Effector memory CD8-positive, alpha-beta T cell (primary cell): ENCODE data around the gene ECD.
A peak's percentile ranks its signal among the peaks of the same experiment; 100 is the strongest.
"Not testable (repeated sequence)": the region's sequence is repeated elsewhere in the genome, so short reads cannot be mapped to it uniquely, and the experiment has no call there.

Experiments used
- ATAC-seq: fragments of 150-1000 bp; cut with Tn5 transposase; replicated peaks from 2 replicates; pipeline ENCODE4 v1.10.0; 2021; ENCODE audit warnings: mild to moderate bottlenecking, moderate library complexity
- DNase-seq, 3 experiments: peaks; one replicate each; pipeline ENCODE4 v3.0.0; 2021
- H3K27ac Mint-ChIP-seq, 2 donors: one replicate each; pipeline ENCODE4 v1.8.0; 2022; ENCODE audit warnings: mild to moderate bottlenecking in 2 of 2, mixed read lengths in 2 of 2, moderate library complexity in 2 of 2
- H3K27me3 Mint-ChIP-seq, 2 donors: one replicate each; pipeline ENCODE4 v1.8.0; 2022; ENCODE audit warnings: mixed read lengths in 2 of 2
- H3K36me3 Mint-ChIP-seq: one replicate; pipeline ENCODE4 v1.8.0; 2022; ENCODE audit warnings: mild to moderate bottlenecking, moderate library complexity, mixed read lengths; ENCODE audit not compliant: insufficient read depth
- H3K4me1 Mint-ChIP-seq, 2 donors: one replicate each; pipeline ENCODE4 v1.8.0; 2022; ENCODE audit warnings: low read depth in 2 of 2, mixed read lengths in 2 of 2
- H3K4me3 Mint-ChIP-seq, 2 donors: one replicate each; pipeline ENCODE4 v1.8.0; 2022; ENCODE audit warnings: mild to moderate bottlenecking in 2 of 2, mixed read lengths in 2 of 2, moderate library complexity in 2 of 2
- H3K9me3 Mint-ChIP-seq, 2 donors: one replicate each; pipeline ENCODE4 v1.8.0; 2022; ENCODE audit warnings: mixed read lengths in 2 of 2

Gene ECD

GRCh38 chr10:73141603-73142002 lies 26.2 kb downstream of the ECD start:
- no peaks in the 10 kb centered on the region for H3K27me3 Mint-ChIP-seq
- H3K4me3 Mint-ChIP-seq, result no peak overlapping the region
- DNase-seq (no peak), ATAC-seq (no peak)
- peaks cover 93% of the 10 kb centered on the region for H3K36me3 Mint-ChIP-seq
- peak overlapping the region in 1 of 2 donors; percentile 49 for H3K27ac Mint-ChIP-seq
- no peaks in the 10 kb centered on the region for H3K9me3 Mint-ChIP-seq
- no peaks in the 10 kb centered on the region for H3K4me1 Mint-ChIP-seq

- Mint-ChIP-seq H3K4me1 (no peaks in the 10 kb centered on the region), H3K27ac (peak overlapping the region in 1 of 2 donors; percentile 71), H3K36me3 (peaks cover 93% of the 10 kb centered on the region), H3K4me3 (no peak overlapping the region), H3K27me3 (no peaks in the 10 kb centered on the region), H3K9me3 (no peaks in the 10 kb centered on the region)
- no peak for ATAC-seq
- no peak for DNase-seq
Observed at GRCh38 chr10:73139251-73139650, 28.6 kb downstream of the ECD start.

- H3K27ac Mint-ChIP-seq, result no peak overlapping the region
- no peaks in the 10 kb centered on the region for H3K27me3 Mint-ChIP-seq
- no peaks in the 10 kb centered on the region for H3K9me3 Mint-ChIP-seq
- peaks cover 93% of the 10 kb centered on the region for H3K36me3 Mint-ChIP-seq
- ATAC-seq (no peak), DNase-seq (no peak)
- H3K4me3 Mint-ChIP-seq, result no peak overlapping the region
- H3K4me1 Mint-ChIP-seq, result no peaks in the 10 kb centered on the region
Observed at GRCh38 chr10:73136627-73137026, 31.2 kb downstream of the ECD start.

DNA sequence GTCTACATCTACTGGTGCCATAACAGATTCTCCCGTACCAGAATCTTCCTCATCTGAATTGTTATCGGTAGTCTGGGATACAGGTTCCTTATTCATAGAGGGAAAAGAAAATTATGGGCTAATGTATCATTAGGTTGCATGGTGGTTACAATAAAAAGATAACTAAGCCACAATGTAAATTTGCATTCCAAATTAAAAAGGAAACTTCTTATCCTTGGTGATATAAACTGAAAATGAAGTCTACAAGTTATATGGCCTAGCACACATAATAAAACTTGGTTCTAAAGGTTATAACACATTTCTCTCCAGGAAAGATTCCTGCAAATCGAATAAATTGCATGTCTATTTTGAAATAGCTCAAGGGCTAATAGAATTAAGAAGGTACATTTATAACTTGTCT lies 33.1 kb downstream of the ECD start:
- Mint-ChIP-seq H3K4me1 (no peaks in the 10 kb centered on the region), H3K9me3 (no peaks in the 10 kb centered on the region), H3K27ac (no peak overlapping the region), H3K36me3 (peaks cover 96% of the 10 kb centered on the region), H3K27me3 (no peaks in the 10 kb centered on the region), H3K4me3 (no peak overlapping the region)
- ATAC-seq (no peak), DNase-seq (no peak)

- Mint-ChIP-seq H3K9me3 (no peaks in the 10 kb centered on the region), H3K4me3 (no peak overlapping the region), H3K36me3 (peaks cover 93% of the 10 kb centered on the region), H3K27me3 (no peaks in the 10 kb centered on the region), H3K4me1 (no peaks in the 10 kb centered on the region), H3K27ac (peak overlapping the region in 1 of 2 donors; percentile 39)
- DNase-seq (no peak), ATAC-seq (no peak)
Observed at GRCh38 chr10:73131913-73132686, 35.7 kb downstream of the ECD start.

DNA sequence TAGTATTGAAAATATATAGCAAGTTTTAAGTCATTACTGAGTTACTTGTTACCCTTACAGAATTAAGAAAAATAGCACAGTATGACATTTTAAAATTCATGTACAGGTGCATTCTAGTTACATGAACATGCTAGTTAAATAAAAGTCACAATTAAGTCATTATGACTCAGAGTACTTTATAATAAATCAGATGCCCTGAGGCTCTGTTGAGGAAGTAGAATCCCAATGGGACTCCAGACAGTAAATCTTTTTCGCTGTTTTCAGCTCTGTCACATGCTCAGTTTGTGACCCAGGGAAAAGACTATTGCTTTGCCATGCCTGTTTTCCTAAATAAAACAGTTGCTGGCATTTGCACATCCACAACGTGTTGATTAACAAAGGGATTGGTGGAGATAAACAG lies 36.5 kb downstream of the ECD start:
- DNase-seq (no peak), ATAC-seq (no peak)
- H3K4me1 Mint-ChIP-seq, result no peaks in the 10 kb centered on the region
- peaks cover 94% of the 10 kb centered on the region for H3K36me3 Mint-ChIP-seq
- no peak overlapping the region for H3K4me3 Mint-ChIP-seq
- H3K27ac Mint-ChIP-seq, result peak overlapping the region in 1 of 2 donors; percentile 39
- no peaks in the 10 kb centered on the region for H3K27me3 Mint-ChIP-seq
- no peaks in the 10 kb centered on the region for H3K9me3 Mint-ChIP-seq

GRCh38 chr10:73126343-73126742 lies 41.5 kb downstream of the ECD start:
- DNase-seq, result no peak
- Mint-ChIP-seq H3K9me3 (no peaks in the 10 kb centered on the region), H3K4me3 (no peak overlapping the region), H3K27me3 (no peaks in the 10 kb centered on the region), H3K36me3 (peaks cover 58% of the 10 kb centered on the region), H3K27ac (no peak overlapping the region), H3K4me1 (no peaks in the 10 kb centered on the region)
- ATAC-seq, result no peak

DNA sequence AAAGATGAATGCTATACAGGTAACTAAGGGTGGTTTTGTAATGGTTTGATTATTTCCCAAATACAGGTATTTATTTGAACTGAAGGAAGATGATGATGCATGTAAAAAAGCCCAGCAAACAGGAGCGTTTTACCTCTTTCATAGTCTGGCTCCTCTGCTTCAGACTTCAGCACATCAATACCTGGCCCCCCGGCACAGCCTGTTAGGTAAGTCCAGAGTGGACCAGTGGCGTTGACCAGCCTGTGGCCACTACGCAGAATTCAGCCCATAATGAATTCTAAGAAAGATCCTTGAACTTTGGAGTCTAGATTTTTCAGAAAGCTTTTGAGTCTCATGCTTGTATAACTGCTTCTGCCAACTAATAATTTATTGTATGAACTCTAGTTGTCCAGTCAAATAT lies 47.9 kb downstream of the ECD start:
- Mint-ChIP-seq H3K27me3 (no peaks in the 10 kb centered on the region), H3K27ac (no peak overlapping the region), H3K4me1 (no peaks in the 10 kb centered on the region), H3K36me3 (peaks cover 12% of the 10 kb centered on the region), H3K4me3 (no peak overlapping the region), H3K9me3 (no peaks in the 10 kb centered on the region)
- ATAC-seq (no peak), DNase-seq (no peak)

DNA sequence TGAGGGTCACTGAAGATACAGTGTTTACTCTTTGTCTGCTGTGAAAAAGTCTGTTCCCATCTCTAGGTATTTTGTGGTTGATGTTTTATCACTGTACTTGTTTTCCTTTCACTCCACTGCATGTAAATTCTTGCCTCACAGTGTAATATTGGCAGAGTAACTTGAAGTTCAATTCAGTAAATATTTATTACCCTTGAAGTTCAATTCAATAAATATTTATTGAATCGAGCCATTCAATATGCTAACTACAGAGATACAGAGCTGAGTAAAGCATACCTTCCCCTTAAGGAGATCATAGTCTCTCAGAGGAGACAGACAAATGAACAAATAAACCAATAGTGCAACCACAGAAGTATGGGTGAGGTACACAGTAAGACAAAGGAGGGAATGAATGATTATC lies 48.4 kb downstream of the ECD start:
- Mint-ChIP-seq H3K4me1 (no peaks in the 10 kb centered on the region), H3K9me3 (no peaks in the 10 kb centered on the region)

GRCh38 chr10:73117976-73118743 lies 49.6 kb downstream of the ECD start:
- no peaks in the 10 kb centered on the region for H3K27me3 Mint-ChIP-seq
- no peak for DNase-seq
- H3K27ac Mint-ChIP-seq, result no peak overlapping the region
- H3K36me3 Mint-ChIP-seq, result peaks cover 7% of the 10 kb centered on the region
- H3K4me1 Mint-ChIP-seq, result no peaks in the 10 kb centered on the region
- H3K4me3 Mint-ChIP-seq, result no peak overlapping the region
- H3K9me3 Mint-ChIP-seq, result no peaks in the 10 kb centered on the region
- ATAC-seq, result no peak

More for the DNA sequence above, 48.4 kb downstream of the ECD start:
- Mint-ChIP-seq H3K36me3 (peaks cover 12% of the 10 kb centered on the region), H3K27me3 (no peaks in the 10 kb centered on the region), H3K4me3 (no peak overlapping the region), H3K27ac (peak overlapping the region in 1 of 2 donors; percentile 82)
- DNase-seq (no peak), ATAC-seq (no peak)

GRCh38 chr10:73116017-73116416 lies 51.8 kb downstream of the ECD start:
- Mint-ChIP-seq H3K27ac (no peak overlapping the region), H3K36me3 (peaks cover 7% of the 10 kb centered on the region), H3K27me3 (no peaks in the 10 kb centered on the region), H3K4me1 (no peaks in the 10 kb centered on the region), H3K4me3 (no peak overlapping the region), H3K9me3 (no peaks in the 10 kb centered on the region)
- DNase-seq, result no peak
- no peak for ATAC-seq

GRCh38 chr10:73113551-73113950 lies 54.3 kb downstream of the ECD start:
- Mint-ChIP-seq H3K9me3 (no peaks in the 10 kb centered on the region), H3K36me3 (peaks cover 7% of the 10 kb centered on the region), H3K4me1 (peaks cover 3 to 5% of the 10 kb centered on the region in 2 donors), H3K4me3 (no peak overlapping the region), H3K27me3 (no peaks in the 10 kb centered on the region), H3K27ac (no peak overlapping the region)
- DNase-seq (no peak), ATAC-seq (no peak)

DNA sequence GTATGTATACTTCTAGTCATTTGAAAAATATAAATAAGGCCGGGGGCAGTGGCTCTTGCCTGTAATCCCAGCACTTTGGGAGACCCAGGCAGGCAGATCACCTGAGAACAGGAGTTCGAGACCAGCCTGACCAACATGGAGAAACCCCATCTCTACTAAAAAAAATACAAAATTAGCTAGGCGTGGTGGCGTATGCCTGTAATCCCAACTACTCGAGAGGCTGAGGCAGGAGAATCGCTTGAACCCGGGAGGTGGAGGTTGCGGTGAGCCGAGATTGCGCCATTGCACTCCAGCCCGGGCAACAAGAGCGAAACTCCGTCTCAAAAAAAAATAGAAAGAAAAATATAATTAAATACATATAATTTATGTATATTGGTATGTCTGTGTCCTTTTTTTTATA lies 55.8 kb downstream of the ECD start:
- H3K9me3 Mint-ChIP-seq, H3K4me3 Mint-ChIP-seq, H3K36me3 Mint-ChIP-seq, H3K4me1 Mint-ChIP-seq, H3K27me3 Mint-ChIP-seq, H3K27ac Mint-ChIP-seq, DNase-seq, ATAC-seq: not testable (repeated sequence)

DNA sequence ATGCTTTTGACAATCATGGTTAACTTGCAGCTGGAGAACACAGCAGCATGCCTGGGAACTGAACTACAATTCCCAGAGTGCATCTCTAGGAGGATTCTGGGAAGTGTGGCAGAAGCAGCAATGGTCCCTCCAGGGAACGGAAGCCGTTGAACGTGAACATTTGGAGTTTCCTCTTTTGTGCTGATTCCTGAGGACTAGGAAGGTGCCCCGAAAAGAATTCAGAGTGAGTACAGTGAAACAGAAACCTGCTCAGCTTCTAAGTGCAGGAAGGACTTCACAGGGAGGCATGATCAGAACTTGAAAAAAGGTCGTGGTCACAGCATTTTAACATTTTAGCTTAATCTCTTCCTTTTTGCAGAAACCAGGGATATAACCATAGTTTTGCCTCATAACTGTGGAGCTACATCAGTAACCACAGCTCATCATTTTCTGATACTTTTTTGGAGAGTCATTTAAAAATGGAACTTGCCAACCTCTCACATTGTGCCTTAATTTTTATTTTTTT lies 57.4 kb downstream of the ECD start, which contains the start of gene NUDT13:
NUDT13 (plus strand) TSS at position 111 of the 505 bp plus-strand sequence. CDS start 3,911 bp downstream, outside the sequence.
- Mint-ChIP-seq H3K4me1 (peaks cover 3 to 5% of the 10 kb centered on the region in 2 donors), H3K27me3 (no peaks in the 10 kb centered on the region)
- peak; percentile 20 to 32 (median 26) for DNase-seq

More for the DNA sequence above, 57.4 kb downstream of the ECD start, which contains the start of gene NUDT13:
- H3K4me3 Mint-ChIP-seq, result peak within 1 kb of the TSS; percentile 82 to 84
- peak within 1 kb of the TSS; percentile 85 to 92 for H3K27ac Mint-ChIP-seq
- peak; percentile 92 for ATAC-seq
- H3K9me3 Mint-ChIP-seq, result peaks cover 0 to 2% of the 10 kb centered on the region in 2 donors
- H3K36me3 Mint-ChIP-seq, result peaks cover 4% of the 10 kb centered on the region
